ENCODE data around the gene ABCA2.

GRCh38 chr9:136978865-136979544 lies 49.0 kb downstream of the ABCA2 start:
- TF ChIP-seq POLR2A (IDR thresholded peaks at IDR 0.05; ENCODE audit: low read length) (no peak), GATA1 (IDR thresholded peaks at IDR 0.05; ENCODE audit: low read depth, low read length) (no peak)

Measured in erythroblast (primary cell).